GM13977 (cell line): Measurements from ENCODE around the gene RER1.

ENCODE experiments used
- DNase-seq: peaks from one replicate; pipeline ENCODE4 v3.0.0; 2012; ENCODE audit warnings: low spot score
- CTCF ChIP-seq: IDR thresholded peaks from 2 replicates; pipeline ENCODE4 v1.5.1; 2012; ENCODE audit warnings: mild to moderate bottlenecking, control low read depth; ENCODE audit not compliant: insufficient read depth; ENCODE audit errors: extremely low read depth, missing control alignments
- in situ Hi-C: fragments of 300-500 bp; cut with MboI; formaldehyde crosslinking; loops from one replicate; pipeline ENCODE4 v1.12.0; 2022; ENCODE audit warnings: low sequenced_read_pairs, low pct_unique_long_range_greater_than_20kb, mixed read lengths, inconsistent platforms; ENCODE audit not compliant: unreplicated experiment

RER1 gene

DNA sequence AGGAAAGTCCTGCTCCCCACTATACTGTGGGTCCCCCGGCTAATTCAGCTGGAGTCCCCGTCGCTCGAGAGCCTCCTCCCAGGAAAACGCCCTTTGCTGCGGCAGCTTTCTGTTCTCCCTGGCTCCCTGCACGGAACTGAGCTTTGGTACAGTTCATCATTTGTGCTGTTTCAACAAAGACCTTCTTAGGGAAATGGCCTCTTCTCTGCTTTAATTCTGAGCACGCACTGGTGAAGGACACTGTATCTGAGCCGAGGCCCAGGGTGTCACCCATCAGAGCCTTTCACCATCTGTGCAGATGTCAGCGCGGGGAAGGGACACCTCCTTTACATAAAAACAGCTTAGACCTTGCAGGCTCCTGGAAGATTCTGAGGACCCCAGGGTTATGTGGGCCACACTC is 34.3 kb downstream of the RER1 start:
- no peak for TF ChIP-seq CTCF
- in situ Hi-C loops = no loop called here
- no peak for DNase-seq

DNA sequence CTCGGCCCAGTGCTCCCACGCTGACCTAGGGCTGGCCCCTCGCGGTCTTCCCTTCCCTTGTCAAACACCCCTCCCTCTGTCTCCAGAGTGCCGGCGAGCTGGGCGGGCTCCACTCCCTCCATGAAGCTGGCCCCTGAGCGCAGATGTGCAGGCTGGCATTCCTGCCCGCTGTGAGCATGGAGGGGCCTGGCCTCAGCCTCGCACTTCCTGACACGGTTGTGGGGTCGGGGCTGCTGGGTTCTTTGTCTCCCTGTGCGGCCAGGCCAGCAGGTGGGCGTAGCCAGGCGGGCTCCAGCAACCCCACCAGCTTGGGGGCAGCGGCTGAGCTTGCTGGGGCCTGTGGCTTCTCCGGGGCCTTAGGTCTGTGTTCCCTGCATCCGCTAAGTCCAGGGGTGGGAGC is 34.9 kb downstream of the RER1 start:
- in situ Hi-C loops = no loop called here
- no peak for DNase-seq

DNA sequence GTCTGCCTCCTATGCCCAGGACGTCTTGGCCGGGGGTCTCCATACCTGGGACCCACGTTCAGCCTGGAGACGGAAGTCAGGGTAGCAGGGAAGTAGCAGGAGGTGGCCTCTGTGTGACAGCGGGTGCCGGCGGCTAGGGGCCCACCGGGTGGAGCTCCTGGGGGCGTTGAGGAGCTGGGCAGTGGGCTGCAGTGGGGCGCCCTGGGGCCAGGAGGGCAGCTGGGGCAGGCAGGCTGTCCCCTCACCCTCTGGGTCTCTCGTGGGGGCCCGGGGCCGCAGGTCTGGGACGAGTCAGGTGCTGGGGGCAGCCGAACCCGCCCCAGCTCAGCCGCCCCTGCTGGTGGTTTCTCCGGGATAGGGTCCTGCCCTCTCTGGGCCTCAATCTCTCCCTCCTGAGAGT is 35.4 kb downstream of the RER1 start:
- in situ Hi-C loops = no loop called here
- no peak for TF ChIP-seq CTCF
- DNase-seq = no peak

More for the DNA sequence above, 34.9 kb downstream of the RER1 start:
- no peak for TF ChIP-seq CTCF

DNA sequence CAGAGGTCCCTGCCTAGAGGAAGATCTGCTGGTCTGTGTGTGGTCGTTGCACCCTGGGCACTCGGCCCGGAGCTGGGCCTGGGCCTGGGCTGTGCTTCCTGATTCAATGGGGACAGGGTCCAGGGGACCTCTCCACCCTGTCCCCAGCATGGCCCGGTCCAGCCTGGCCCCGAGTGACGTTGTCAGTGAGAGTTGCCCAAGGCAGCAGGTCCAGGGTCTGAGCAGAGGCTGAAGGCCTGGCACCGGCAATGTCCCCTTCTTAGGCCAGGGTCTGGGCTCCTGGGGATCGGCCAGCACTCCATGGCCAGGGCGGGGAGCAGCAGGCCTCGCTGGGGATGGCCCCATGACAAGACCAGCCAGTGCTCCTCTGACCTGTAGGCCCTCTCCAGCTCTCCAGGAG is 36.3 kb downstream of the RER1 start:
- TF ChIP-seq CTCF = no peak
- in situ Hi-C loops = no loop called here
- DNase-seq = no peak

DNA sequence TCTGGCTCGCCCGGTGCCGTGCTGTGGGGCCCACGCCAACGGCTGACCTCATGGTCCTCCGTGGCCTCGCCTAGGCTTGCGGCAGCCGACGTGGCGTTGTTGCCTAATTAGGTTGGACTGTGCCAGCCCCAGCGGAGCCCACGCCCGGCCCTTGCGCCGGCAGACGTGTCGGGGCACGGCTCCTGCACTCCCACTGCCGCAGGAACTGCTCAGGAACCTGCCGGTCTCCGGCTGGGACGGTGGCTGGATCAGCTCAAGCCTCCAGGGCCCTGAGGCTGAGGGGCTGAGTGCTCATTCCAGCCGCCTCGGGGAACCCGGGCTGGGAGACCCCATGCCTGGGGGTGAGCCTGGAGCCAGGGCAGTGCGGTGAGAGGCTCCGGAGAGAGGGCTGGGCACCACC is 36.8 kb downstream of the RER1 start:
- TF ChIP-seq CTCF = no peak
- in situ Hi-C loops = no loop called here
- no peak for DNase-seq

- TF ChIP-seq CTCF = peak; percentile 35
- in situ Hi-C loops = no loop called here
These were observed 38.3 kb downstream of the RER1 start for GRCh38 chr1:2429780-2430591.

DNA sequence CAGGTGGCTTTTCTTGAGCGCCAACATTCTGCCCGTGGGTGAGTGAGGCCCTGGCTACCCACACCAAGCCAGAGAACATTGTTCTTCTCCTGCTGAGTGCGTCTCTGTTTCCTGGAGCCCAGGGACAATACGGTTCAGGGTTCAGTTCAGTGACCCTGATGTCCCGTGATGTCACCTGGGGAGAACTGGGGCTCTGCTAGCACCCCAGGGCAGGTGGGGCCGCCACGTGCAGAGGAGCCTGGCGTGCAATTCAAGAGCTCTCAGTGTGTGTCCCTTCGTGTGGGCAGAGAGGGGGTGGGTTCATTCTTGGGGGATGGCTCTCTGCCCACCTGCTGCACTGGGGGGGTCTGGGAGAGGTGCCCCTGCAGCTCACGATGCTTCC is 38.9 kb downstream of the RER1 start:
- no peak for TF ChIP-seq CTCF
- DNase-seq = no peak
- in situ Hi-C loops = no loop called here

More at GRCh38 chr1:2429780-2430591, 38.3 kb downstream of the RER1 start:
- no peak for DNase-seq
